ENCODE data around the gene UBB.

The UBB gene

GRCh38 chr17:16380640-16381495 lies at the start of gene UBB:
UBB (plus strand) TSS chr17:16381091; CDS start chr17:16381908, 817 bp downstream.
- peak; percentile 9 to 66 for DNase-seq

GRCh38 chr17:16338391-16338790 lies 42.5 kb upstream of the UBB start:
- no peak for DNase-seq

- no peak for DNase-seq
These were observed 41.5 kb upstream of the UBB start for GRCh38 chr17:16339402-16339801.

GRCh38 chr17:16339959-16340358 lies 40.9 kb upstream of the UBB start:
- DNase-seq = no peak

- peak in 1 of 2 experiments; percentile 43 for DNase-seq
These were observed 37.9 kb upstream of the UBB start for GRCh38 chr17:16342979-16343378.

GRCh38 chr17:16343569-16343968 lies 37.3 kb upstream of the UBB start:
- no peak for DNase-seq

- DNase-seq = no peak
These were observed 35.3 kb upstream of the UBB start for GRCh38 chr17:16345565-16345964.

GRCh38 chr17:16346721-16347271 lies 34.1 kb upstream of the UBB start:
- no peak for DNase-seq

GRCh38 chr17:16348586-16348985 lies 32.3 kb upstream of the UBB start:
- DNase-seq = no peak

GRCh38 chr17:16349431-16349830 lies 31.5 kb upstream of the UBB start:
- no peak for DNase-seq

- no peak for DNase-seq
These were observed 29.1 kb upstream of the UBB start for GRCh38 chr17:16351831-16352230.

- no peak for DNase-seq
These were observed 28.6 kb upstream of the UBB start for GRCh38 chr17:16352303-16352666.

GRCh38 chr17:16352667-16353316 lies 28.1 kb upstream of the UBB start:
- no peak for DNase-seq

GRCh38 chr17:16353317-16354174 lies 27.3 kb upstream of the UBB start, which contains the start of gene CENPV:
CENPV (minus strand) TSS chr17:16353469; CDS start chr17:16353436, 33 bp downstream.
- DNase-seq = no peak

GRCh38 chr17:16354585-16354984 lies 26.3 kb upstream of the UBB start:
- no peak for DNase-seq

GRCh38 chr17:16358394-16358793 lies 22.5 kb upstream of the UBB start:
- DNase-seq = no peak

- DNase-seq = no peak
These were observed 19.0 kb upstream of the UBB start for GRCh38 chr17:16361874-16362273.

- no peak for DNase-seq
These were observed 16.9 kb upstream of the UBB start for GRCh38 chr17:16363749-16364536.

- DNase-seq = no peak
These were observed 16.3 kb upstream of the UBB start for GRCh38 chr17:16364625-16365024.

- no peak for DNase-seq
These were observed 9.1 kb upstream of the UBB start for GRCh38 chr17:16371742-16372141.

GRCh38 chr17:16374146-16374938 lies 6.5 kb upstream of the UBB start:
- no peak for DNase-seq
